Peyer's patch (tissue), 4 donors: Measurements from ENCODE around the gene NAP1L4.

Experiments
- CTCF ChIP-seq, 6 experiments: fragments of 450-650 bp in 4 of 6; fragments of 200-600 bp in 2 of 6; sonication (generic) in 1 of 6; IDR thresholded peaks; one replicate each; pipeline ENCODE4 v1.5.1; 2017 to 2019; ENCODE audit warnings: antibody characterized with exemption in 6 of 6, mild to moderate bottlenecking in 3 of 6, moderate library complexity in 1 of 6
- POLR2A ChIP-seq, 2 donors: fragments of 450-650 bp; IDR thresholded peaks; one replicate each; pipeline ENCODE4 v1.5.1; 2017; ENCODE audit warnings: antibody characterized with exemption in 2 of 2, mild to moderate bottlenecking in 2 of 2, moderate library complexity in 2 of 2

GRCh38 chr11:2897048-2897447 lies 95.1 kb downstream of the NAP1L4 start:
- TF ChIP-seq POLR2A (IDR thresholded peaks at IDR 0.05) (no peak), CTCF (IDR thresholded peaks at IDR 0.05) (no peak)
